Medulla oblongata (tissue), 1 donor: ENCODE data around the gene CSF1R.

Experiments used
- DNase-seq: peaks from one replicate; pipeline ENCODE4 v3.0.0-alpha.2; 2015; ENCODE audit errors: extremely low spot score

Gene CSF1R

GRCh38 chr5:150024346-150024984 lies 61.9 kb downstream of the CSF1R start:
- DNase-seq = no peak

DNA sequence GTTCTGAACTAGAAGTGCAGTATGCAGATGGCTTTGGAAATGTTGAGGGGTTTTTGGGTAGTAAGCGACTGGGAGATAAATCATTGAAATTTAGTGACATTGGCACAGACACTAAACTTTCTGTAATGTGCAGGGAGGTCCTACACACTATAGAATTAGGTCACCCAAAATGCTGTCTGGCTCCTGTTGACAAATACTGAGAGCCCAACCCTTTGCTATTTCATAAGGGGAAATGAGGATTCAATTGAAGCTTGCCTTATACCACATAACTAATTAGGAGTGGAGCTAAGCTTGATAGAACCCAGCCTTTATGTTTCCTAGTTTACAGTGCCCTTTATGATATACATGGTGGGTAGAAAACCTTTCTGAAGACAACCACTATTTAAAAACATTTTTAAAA lies 63.2 kb downstream of the CSF1R start:
- DNase-seq = no peak

DNA sequence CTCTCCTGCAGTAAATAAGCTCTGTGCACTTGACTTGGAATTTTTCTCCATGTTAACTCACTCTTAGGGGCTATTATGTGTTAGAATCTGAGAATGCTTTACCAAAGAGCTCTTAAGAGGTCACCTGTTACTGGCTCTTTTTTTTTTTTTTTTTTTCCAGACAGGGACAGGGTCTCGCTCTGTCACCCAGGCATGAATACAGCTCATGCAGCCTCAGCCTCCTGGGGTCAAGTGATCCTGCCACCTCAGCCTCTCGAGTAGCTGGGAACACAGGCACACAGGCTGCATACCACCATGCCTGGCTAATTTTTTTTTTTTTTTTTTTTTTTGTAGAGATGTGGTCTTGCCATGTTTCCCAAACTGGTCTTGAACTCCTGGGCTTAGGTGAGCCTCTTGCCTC lies 63.7 kb downstream of the CSF1R start:
- no peak for DNase-seq

DNA sequence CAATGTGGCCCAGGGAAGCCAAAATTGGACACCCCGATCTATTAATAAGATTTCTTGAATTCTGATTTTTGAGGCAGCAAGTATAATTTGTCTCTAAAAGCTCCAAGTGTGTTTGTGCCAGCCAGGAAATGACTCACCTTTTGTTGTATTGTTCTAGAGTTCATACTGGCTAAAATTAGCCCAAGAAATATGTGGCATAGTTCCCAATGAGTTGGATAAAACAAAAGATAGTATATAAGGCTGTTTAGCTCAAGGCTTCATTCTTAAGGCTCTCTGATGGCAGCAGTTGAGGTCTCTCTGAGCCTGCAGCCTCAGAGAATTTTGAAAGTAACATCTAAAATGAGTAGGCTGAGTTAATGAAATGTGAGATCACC lies 64.2 kb downstream of the CSF1R start:
- no peak for DNase-seq

DNA sequence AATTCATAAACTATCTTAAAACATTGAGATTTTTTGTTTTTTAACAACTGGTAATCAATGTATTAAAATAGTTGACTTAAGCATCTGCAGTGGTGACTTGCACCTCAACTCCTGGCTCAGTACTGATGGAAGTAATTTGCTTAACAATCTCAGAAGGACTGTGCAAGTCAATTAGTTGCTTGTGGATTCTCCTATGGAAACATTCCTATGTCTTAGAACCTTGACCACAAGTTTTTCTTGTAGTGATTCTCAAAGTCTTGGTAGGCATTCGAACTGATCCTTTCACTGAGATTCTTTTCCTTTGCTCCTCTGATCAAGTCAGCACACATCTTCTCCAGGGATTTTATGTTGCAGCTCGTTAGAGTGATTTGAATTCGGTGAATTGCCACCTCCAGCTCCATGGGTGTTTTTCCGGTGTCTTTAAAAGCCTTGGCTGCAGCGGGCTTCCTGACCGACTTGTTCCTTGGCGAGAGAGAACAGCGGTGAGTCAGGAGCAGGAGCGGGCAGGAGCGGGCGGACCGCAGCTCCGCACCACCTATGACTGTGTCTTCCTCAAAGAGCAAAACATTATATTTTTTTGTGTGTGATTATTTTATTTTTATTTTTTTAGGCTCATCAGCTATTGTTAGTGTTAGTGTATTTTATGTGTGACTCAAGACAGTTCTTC lies 64.7 kb downstream of the CSF1R start:
- DNase-seq = no peak

DNA sequence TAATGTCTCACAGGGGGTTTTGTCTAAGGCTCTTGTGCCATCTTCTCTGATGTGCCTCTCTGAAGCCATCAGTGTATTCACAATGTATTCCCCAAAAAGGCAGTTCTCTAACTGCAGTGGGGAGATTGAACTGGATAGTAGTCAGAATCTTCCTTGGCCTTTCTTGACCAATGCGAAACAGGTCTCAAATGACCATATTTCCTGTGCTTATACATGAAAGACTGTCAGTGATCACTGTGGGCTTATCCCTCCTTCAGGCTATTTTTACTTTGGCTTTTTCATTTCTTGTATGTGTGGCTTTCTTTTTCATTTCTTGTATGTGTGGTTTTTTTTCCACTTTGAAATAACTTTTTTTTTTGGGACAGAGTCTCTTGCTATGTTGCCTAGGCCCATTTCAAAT lies 66.1 kb downstream of the CSF1R start:
- DNase-seq = no peak

GRCh38 chr5:150017226-150018005 lies 68.9 kb downstream of the CSF1R start:
- DNase-seq = no peak

GRCh38 chr5:150016537-150016936 lies 69.8 kb downstream of the CSF1R start:
- no peak for DNase-seq

DNA sequence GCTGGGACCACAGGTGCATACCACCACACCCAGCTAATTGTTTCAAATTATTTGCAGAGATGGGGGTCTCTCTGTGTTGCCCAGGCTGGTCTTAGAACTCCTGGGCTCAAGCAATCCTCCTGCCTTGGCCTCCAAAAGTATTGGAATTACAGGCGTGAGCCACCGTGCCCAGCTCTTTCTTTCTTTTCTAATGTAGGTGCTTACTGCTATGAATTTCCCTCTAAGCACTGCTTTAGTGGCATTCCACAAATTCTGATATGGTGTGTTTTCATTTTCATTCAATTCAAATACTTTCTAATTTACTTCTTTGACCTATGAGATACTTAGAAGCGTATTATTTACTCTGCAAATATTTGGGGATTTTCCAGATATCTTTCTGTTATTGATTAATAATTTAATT lies 70.9 kb downstream of the CSF1R start:
- no peak for DNase-seq

DNA sequence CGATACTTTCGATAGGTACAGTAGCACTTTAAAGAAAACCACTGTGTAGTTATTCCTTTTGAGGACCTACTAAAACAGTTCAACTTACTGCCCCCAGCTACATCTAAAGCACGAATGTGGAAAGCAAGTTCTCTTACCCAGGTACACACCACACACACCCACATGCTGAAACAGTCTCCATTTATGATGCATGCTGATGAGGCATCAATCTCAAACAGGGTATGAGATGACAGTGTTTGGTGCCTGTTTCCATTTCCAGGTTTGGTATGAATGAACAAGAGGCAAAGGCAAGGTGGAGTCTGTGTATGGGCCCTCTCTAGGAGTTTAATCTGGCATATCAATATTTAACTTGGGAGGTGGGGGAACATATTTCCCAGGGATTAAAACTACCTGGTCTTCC lies 71.9 kb downstream of the CSF1R start:
- no peak for DNase-seq

GRCh38 chr5:150013931-150014330 lies 72.4 kb downstream of the CSF1R start:
- no peak for DNase-seq

DNA sequence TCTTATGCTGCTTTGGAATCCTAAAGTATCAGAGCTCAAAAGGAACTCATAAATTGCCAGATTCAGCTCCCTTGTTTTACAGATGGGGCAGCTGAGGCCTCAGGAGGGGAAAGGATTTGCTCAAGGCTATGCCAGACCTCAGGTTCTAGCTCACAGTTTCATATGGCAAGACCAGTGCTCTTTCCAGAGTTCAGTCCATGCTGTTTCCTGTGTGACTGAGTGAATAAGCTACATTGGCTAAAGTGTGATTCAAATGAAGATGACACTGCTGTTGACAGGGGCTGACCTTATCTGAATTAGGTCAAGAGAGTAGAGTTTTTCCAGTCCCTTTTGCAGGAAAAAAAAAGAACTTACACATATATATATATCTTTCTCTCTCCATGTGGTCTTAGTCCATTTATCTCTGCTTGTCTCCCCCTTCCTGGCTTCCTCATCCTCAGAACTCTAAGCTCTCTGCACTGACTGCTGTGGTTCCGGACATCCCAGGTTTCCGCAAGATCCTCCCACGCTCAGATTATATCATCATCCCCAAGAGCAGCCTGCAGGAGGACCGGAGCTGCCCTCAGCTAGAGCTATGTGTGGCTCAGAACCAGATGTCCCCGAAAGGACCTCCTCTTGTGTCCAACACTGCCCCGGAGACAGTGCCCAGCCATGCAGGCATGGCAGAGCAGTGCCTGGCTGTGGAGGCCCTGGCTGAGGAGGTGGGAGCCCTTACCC lies 76.5 kb downstream of the CSF1R start:
- no peak for DNase-seq

GRCh38 chr5:150007050-150007449 lies 79.3 kb downstream of the CSF1R start:
- no peak for DNase-seq

GRCh38 chr5:150006318-150006717 lies 80.0 kb downstream of the CSF1R start:
- DNase-seq = no peak
